HG03378 (cell line): Measurements from ENCODE around the gene HTR3D.
"Not testable (repeated sequence)": the region's sequence is repeated elsewhere in the genome, so short reads cannot be mapped to it uniquely, and the experiment has no call there.

Source experiments
- ATAC-seq: cut with Tn5 transposase; IDR thresholded peaks from one replicate; pipeline ENCODE4 v1.9.1; 2021; ENCODE audit warnings: mild to moderate bottlenecking, moderate library complexity; ENCODE audit not compliant: unreplicated experiment

HTR3D gene, protein sequence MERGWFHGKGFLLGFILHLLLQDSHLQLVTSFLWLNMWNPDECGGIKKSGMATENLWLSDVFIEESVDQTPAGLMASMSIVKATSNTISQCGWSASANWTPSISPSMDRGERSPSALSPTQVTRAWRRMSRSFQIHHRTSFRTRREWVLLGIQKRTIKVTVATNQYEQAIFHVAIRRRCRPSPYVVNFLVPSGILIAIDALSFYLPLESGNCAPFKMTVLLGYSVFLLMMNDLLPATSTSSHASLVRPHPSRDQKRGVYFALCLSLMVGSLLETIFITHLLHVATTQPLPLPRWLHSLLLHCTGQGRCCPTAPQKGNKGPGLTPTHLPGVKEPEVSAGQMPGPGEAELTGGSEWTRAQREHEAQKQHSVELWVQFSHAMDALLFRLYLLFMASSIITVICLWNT

DNA sequence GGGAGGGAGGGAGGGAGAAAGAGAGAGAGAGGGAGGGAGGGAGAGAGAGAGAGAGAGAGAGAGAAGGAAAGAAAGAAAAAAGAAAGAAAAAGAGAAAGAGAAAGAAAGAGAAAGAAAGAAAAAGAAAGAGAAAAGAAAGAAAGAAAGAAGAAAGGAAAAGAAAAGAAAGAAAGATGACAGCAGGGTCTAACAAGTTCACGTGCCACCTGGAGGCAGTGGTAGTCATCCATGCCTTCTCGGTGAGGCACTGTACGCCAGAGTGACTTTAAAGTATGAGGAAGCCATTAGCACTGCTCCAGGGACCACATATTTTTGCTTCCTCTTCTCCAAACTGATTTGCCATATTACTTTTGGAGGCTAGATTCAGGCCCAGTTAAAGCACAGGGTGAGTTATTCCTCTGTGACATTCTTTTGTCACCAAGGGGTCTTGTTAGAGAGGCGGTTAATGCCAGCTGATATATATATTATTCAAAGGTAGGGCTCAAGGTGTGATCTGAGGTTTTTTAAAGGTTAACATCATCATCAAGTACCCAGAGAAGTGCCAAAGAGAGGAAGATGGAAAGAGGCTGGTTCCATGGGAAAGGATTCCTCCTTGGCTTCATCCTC is at the start of gene HTR3D:
TSS of gene HTR3D (plus strand) at position 556 of the 606 bp plus-strand sequence. CDS start at position 556, 0 bp downstream.
- no peak for ATAC-seq

DNA sequence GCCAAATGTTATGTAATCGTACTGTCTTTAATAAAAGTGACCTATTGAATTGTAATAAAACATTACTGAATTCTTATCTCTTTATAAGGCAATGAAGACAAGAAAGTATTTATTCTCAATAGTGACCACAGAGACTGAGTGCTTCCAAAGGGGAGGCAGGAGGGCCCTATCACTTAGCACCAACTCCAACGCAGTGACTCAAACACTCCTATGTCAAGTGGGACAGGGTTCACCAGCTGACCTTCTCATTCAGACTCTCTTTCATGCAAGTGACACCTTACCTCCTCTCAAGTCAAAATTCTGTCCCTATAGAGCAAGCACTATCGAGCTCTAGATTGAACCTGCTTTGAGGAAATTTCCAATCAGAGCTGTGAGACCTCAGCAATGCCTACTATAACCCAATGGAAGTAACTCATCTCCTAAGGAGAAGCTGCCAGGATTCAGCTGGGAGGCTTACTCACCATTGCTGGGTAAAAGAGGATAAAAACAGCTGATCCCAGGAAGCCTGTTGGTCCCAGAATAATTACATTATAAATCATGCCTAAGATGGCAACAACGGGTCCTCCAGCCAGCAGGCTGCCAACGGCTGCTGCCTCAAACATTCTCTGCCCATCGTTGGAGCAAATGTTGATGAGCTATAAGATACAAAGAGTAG is 49.4 kb upstream of the HTR3D start:
- no peak for ATAC-seq

DNA sequence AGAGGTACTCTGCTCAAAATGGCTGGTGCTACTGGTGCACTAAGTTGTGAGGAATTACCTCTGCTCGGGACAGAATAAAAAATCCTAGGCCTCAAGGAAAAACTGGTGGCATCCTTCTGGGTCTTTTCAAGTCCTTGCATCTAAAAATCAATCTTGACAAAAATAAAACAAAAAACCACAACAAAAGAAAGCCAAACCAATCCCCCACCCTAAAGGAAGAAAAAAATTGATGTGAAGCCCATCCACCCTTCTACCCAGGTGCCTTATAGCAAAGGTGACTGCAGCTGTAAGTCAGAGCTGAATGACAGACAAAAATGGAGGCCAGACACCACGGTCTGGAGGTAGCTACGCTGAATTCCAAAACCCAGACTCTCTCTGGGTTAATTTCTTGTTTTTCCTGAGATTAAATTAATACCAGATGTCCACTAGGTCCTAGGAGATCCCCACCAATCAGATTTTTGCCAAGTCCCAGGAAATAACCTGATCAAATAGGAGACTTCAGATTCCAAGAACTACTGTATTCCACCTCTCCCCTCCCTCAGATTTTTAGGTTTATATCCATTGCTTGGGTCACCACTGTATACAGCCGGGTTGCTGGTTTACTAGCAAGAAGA is 47.3 kb upstream of the HTR3D start:
- ATAC-seq: no peak

DNA sequence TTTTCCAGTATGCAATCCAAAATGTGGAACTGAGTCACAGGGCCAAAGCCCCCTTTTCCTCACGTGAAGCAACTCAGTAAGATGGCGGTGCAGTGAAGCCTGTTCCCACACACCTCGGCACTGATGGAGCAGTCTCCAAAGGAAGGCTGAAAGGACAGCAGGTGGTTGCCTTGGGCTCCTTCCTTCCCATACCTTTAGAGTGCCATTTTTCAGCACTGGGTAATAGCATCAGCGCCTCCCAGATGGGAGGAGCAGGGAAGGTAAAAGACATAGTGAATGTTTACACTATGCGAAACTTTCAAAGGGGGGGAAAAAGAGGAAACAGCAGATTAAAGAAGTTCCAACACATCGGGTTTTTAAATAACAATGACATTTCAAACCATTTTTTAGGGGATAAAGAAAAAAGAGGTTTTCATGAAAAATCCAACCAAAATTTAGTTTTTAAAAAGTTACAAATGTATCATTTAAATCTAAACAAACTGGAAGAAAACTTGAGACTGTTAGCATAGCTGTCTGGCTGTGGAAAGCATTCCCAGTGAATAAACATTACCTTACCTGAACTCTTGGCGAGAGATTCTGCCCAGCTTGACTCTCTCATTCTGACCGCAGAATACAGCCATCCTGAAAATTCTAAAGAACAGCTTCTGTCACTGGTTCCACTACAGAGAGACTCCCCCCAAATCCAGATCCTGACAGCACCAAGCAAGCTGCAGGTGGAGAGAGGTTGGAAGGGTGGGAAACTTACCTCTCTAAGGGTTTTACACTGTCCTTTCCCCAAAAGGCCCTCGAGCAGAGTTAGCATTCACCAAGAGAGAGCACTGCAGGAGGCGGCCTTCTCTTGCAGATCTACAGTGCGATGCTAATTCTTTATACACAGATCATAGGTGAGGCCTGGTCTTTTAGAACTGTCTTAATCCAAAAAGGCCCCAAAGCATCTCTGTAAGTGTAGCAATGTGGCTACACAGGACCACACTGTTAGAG is 46.5 kb upstream of the HTR3D start:
- ATAC-seq: no peak

DNA sequence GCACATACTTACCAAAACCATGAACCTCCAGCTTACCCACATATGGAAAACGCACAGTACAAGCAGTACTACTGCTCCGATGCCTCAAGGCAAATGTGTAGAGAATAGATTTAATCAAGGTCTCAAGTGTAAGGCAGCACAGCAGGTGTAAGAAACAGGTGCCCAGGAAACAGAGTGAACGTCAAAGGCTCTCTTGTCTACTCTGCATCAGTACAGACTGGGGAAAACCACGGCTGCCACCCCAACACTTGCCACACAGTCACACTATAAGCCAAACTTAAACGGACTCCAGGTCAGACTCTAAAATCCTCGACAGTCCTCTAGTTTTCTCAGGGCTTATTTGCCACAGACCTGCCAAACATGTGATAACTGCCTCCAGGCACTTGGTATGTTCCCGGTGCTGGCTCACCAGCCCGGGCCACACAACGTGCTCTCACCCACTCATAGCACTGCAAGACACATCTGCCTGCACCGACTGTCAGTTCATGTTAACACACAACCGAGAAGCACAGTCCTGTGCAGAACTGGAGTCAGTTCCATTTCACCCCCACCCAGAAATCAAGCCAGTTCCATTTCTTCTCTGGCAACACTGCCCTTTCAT is 44.4 kb upstream of the HTR3D start:
- no peak for ATAC-seq

DNA sequence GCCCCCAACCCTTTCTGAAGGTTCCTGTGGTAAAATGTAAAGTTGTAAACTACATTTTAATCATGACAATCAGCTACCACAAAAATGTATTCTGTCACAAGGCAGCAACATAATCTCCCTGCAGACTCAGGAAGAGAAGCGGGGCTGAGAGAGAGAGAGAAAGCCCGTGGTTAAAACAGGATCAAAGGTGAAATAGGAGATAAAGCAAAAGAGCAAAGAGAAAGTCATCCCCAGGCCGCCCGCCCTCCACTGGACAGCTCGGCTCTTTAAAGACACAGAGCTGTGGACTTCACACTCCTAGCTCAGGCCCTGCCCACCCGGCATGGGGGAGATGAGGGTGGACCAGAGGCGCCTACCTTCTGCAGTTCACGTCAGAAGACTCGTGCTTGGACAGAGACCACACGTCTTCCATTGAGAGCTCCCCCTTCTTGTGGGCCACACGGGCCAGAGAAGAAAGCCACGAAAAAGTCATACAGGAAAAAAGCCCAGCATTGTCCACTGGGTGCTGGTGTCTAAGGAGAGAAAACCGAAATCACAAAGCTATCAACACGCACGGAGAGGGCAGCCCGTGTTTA is 43.2 kb upstream of the HTR3D start:
- no peak for ATAC-seq

DNA sequence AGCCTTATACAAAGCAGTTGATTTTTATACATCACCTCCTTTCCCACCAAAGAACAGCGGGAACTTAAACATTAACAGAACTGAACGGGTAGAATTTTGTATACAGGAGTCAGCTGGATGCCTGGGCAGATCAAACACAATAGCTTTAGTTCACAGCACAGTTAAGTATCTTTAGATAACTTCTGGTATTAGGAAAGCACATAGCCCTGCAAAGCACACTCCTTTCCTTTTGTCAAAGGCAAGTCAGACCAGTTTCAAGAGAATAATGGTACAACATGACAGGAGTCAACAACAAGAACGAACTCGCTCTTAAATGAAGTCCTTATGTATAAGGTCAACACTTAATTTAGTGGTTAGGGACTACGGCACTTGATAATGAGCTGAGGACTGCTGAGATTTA is 40.1 kb upstream of the HTR3D start:
- no peak for ATAC-seq

DNA sequence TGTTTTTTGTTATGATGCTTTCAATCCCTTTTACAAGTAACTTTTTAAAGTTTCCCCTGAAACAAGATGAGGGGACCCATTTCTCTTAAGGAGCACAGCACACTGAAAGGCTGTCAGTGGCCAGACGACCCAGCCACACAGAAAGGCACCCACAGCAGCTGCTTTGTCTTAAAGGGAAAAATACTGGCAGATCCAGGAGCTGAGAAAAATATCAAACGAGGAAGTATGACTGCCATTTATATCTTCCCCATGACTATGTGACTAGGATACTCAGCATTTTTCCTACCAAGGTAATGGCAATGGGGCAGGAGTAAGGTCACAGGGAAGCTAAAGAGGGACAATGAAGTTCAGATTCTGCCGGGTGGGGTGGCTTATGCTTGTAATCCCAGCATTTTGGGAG is 29.8 kb upstream of the HTR3D start:
- no peak for ATAC-seq

DNA sequence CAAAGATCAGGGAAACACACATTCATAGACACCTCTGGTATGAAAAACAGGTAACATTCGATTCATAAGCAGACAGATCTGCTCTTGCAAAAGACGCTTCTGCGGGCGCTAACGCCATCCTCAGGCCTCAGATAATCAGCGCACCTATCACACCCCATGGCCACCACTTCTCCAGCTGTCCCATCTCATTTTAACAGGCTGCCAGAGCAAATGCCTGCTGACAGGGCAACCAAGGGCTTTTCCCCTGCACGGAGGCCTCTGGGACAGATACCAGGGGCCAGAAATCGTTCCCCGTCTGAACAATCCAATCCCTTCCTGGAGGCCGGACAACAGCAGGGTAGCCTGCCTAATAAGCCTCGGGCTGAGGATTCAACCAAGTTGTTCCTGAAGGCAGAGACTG is 29.1 kb upstream of the HTR3D start:
- ATAC-seq: no peak

DNA sequence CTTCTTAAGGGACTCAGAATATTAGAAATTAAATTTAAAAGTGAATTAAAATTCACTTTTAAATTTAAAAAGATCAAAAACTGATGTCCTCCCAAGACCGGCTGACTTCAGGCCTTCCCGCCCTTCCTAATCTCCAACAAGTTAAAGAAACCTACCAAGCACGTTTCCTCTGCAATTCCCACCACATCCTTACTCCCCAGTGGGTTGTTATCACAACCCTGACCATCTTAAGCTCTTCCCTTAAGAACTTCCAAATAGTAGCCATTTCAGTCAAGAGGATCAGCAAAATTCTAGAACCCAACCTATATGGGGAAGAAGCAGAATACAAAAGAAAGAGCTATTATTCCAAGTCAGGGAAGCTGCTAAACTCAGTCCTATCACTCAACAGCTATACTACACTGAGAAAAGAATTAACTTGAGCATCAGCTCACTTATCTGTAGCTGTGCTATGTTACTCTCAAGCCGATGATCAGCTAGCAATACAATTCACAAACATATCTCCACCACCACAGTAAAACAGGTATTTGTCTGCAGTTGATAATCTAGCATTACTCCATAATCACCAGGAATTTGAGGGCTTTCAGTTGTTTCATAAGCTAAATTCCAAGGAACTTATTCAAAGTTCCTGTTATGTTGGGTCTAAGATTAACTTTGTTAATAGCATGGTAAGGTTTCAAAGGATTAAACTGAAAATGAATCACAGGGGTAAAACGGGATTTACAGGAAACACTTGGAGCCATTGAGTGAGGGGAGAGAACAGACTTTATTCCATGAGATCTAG is 28.2 kb upstream of the HTR3D start:
- ATAC-seq: no peak

DNA sequence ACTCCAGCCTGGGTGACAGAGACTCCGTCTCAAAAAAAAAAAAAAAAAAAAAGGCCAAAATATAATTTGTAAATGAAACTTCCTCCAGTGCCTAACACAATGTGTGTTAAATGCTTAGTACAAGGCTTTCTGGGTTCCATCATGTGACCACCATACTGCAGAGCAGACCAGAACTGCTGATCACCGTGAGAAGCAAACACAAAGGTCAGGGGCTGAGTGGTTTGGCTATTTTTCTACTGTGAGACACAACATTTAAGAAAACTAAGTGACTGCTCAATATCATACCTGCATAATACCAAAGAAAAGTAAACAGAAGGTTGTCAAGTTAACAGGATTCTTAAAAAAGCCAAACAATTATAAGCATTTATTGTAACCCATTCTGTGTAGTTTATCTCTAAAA is 27.1 kb upstream of the HTR3D start:
- ATAC-seq: no peak

DNA sequence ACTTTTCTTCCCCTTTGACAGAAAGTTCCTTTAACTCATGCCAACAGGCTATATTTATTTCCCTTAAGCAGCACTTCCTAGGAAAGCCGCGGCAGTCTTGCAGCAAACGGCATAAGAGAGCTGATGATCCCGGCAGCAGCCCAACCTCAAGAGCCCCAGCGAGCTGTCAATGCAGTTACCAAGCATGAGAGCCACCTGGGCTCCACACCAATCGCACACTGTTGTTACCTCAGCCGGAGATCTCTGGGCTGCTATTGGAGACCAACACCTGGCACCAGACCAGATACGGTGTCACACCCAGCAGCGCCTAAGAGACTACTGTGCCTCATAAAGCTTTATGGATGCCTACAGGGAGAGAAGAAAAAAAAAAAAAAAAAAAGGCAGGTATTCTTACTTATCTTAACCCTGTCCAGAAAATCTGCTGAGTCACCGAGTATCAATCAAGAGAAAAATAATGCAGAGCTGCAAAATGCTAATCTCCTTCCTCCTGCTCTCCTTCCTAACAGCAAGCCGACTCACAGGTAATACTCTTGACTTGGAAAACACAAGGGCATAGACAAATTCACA is 25.5 kb upstream of the HTR3D start:
- ATAC-seq: no peak

DNA sequence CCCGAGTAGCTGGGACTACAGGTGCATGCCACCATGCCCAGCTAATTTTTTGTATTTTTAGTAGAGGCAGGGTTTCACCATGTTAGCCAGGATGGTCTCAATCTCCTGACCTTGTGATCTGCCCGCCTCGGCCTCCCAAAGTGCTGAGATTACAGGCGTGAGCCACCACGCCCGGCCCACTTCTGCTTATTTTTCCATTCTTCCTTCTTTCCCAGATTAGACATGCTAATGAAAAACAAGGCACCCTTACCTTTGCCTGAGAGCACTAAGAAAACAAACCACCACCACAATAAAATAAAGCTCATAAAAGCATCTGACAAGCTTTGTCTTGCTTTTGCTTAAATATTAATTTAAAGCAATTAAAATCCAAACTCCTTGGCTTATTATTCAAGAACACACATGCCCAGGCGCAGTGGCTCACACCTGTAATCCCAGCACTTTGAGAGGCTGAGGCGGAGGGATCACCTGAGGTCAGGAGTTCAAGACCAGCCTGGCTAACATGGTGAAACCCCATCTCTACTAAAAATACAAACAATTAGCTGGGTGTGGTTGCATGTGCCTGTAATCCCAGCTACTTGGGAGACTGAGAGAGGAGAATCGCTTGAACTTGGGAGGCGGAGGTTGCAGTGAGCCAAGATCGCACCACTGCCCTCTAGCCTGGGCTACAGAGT is 24.3 kb upstream of the HTR3D start:
- ATAC-seq: not testable (repeated sequence)

DNA sequence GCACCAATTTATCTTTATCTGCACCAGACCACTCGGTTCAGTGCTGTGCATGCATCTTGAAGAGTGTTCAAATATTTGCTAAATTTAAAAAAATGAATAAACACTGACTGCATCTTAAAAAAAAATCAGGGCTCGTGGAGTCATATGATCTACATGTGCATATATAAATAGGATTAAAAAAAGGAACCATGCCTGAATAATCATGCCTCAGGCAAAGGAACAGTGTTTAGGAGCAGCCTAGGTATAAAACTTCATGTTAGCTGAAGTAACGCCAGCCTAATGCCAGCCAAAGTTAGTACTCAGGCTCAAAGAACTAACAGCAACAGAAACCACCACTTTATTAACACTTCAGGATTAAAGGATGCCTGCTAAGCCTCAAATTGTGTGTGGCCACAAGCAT is 23.4 kb upstream of the HTR3D start:
- no peak for ATAC-seq

DNA sequence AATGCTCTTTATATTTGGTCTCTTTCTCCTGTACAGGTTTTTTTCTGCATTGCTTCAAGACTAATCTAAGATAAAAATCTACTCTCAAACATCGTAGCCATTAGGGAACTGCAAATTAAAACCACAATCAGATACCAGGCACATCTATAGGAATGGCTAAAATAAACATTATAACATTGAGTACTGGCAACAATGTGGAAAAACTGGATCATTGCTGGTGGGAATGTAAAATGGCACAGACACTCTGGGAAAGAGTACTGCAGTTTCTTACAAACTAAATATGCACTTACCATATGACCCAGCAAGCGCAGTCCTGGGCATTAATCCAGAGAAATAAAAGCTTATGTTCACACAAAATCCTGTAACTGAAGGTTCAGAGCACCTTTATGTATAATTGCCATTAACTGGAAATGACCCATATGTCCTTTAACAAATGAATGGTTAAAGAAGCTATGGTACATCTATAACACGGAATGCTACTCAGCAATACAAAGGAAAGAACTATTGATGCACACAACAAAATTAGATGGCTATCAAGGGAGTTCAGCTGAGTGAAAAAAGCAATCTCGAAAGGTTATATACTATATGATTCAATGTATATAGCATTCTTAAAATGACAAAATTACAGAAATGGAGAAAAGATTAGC is 20.2 kb upstream of the HTR3D start:
- no peak for ATAC-seq

DNA sequence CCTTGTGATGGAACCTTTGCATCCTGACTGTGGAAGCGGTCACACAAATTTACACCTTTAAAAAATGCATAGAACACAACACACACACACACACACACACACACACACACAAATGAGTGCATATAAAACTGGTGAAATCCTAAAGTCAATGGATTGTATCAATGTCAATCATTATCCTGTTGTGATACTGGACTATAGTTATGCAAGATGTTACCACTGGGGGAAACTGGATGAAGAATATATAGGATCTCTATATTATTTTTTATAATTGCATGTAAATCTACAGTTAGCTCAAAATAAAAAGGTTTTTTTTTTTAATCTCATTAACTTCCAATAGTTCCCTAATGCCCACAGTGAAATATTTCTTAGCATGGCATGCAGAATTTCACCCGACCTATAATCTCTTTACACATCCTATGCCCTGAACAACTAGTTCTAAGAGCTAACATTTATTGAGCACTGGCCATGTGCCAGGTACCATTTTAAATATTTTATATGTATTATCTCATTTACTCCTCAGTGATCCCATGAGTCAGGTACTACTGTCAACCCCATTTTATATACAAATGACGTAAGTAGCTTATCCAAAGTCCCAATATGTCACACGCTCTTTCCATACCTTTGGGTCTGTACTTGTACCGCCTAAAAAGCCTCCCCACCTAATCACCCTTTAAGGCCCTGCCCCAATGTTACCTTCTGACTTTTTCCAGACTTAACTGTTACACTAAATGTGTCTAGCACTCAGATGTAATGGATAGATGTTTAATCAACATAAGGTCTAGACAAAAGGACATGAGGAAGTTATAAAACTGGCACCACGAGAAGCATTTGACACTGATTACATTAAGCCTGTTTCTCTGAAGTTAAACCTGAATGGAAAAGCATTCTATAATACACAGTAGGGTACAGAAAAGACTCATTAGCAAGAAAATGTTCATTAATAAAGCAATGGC is 19.3 kb upstream of the HTR3D start:
- no peak for ATAC-seq
